Measurements from ENCODE around the gene MAB21L1.

Gene MAB21L1

GRCh38 chr13:35479038-35479492 is 2.6 kb upstream of the MAB21L1 start:
- DNase-seq, result no peak

- DNase-seq, result peak; percentile 35
These were observed 2.0 kb upstream of the MAB21L1 start for GRCh38 chr13:35478271-35479037.

- DNase-seq, result no peak
These were observed 977 bp upstream of the MAB21L1 start for GRCh38 chr13:35477386-35477946.

- DNase-seq, result peak; percentile 70
These were observed 1.1 kb downstream of the MAB21L1 start for GRCh38 chr13:35475212-35475959.

GRCh38 chr13:35474496-35475211 is 1.8 kb downstream of the MAB21L1 start:
- no peak for DNase-seq

GRCh38 chr13:35473802-35474201 is 2.7 kb downstream of the MAB21L1 start:
- DNase-seq, result no peak

- no peak for DNase-seq
These were observed 3.2 kb downstream of the MAB21L1 start for GRCh38 chr13:35473206-35473775.

- peak; percentile 44 for DNase-seq
These were observed 4.1 kb downstream of the MAB21L1 start for GRCh38 chr13:35472323-35472881.

- DNase-seq, result peak; percentile 43
These were observed 4.7 kb downstream of the MAB21L1 start for GRCh38 chr13:35471706-35472322.

- peak; percentile 85 for DNase-seq
These were observed 5.5 kb downstream of the MAB21L1 start for GRCh38 chr13:35470671-35471661.

GRCh38 chr13:35469806-35470525 is 6.5 kb downstream of the MAB21L1 start:
- no peak for DNase-seq

GRCh38 chr13:35468195-35468594 is 8.3 kb downstream of the MAB21L1 start:
- no peak for DNase-seq

GRCh38 chr13:35465371-35465770 is 11.1 kb downstream of the MAB21L1 start:
- DNase-seq, result no peak

- DNase-seq, result no peak
These were observed 16.4 kb downstream of the MAB21L1 start for GRCh38 chr13:35460061-35460460.

- DNase-seq, result no peak
These were observed 19.2 kb downstream of the MAB21L1 start for GRCh38 chr13:35457258-35457657.

GRCh38 chr13:35455022-35455421 is 21.5 kb downstream of the MAB21L1 start:
- no peak for DNase-seq

GRCh38 chr13:35449821-35450220 is 26.7 kb downstream of the MAB21L1 start:
- no peak for DNase-seq

- no peak for DNase-seq
These were observed 28.0 kb downstream of the MAB21L1 start for GRCh38 chr13:35448465-35448864.

All from right hindlimb (tissue), 1 donor.